CD14-positive monocyte (primary cell): Measurements from ENCODE around the gene GTPBP4. TPM values are rescaled to one million over a fixed set of nuclear protein-coding genes. Genes with fewer than 3 reads are reported as not detected.
A peak's percentile ranks its signal among the peaks of the same experiment; 100 is the strongest.

ENCODE experiments used
- DNase-seq, 3 donors: peaks; one replicate each; pipeline ENCODE4 v3.0.0-alpha.2; 2011 to 2022
- H2AFZ ChIP-seq: 2 replicates; pipeline ENCODE4 v1.6.0; 2012; ENCODE audit warnings: mild to moderate bottlenecking, low read depth, low read length, inconsistent platforms; ENCODE audit not compliant: insufficient read depth, poor library complexity, severe bottlenecking
- H3K27ac ChIP-seq, 2 donors: 1 replicate in 1 of 2; 2 replicates in 1 of 2; pipeline ENCODE4 v1.5.1; 2012 to 2013; ENCODE audit warnings: low read length in 2 of 2, control low read depth in 1 of 2, inconsistent platforms in 1 of 2, low read depth in 1 of 2, mild to moderate bottlenecking in 1 of 2
- H3K27me3 ChIP-seq, 2 donors: one replicate each; pipeline versions ENCODE4 v1.6.0 to v1.6.1; 2011 to 2013; ENCODE audit warnings: low read length in 2 of 2; ENCODE audit not compliant: control insufficient read depth in 2 of 2, insufficient read depth in 2 of 2
- H3K36me3 ChIP-seq, 2 donors: replicated peaks in 1 of 2; 1 replicate in 1 of 2; 2 replicates in 1 of 2; pipeline versions ENCODE4 v1.5.1 to v1.6.1; 2012 to 2013; ENCODE audit warnings: low read length in 2 of 2, control low read depth in 1 of 2, inconsistent platforms in 1 of 2, mild to moderate bottlenecking in 1 of 2; ENCODE audit not compliant: insufficient read depth in 2 of 2, control insufficient read depth in 1 of 2
- H3K4me1 ChIP-seq, 2 donors: 1 replicate in 1 of 2; 2 replicates in 1 of 2; pipeline versions ENCODE4 v1.5.1 to v1.6.1; 2012 to 2013; ENCODE audit warnings: low read length in 2 of 2, control low read depth in 1 of 2, inconsistent platforms in 1 of 2, mild to moderate bottlenecking in 1 of 2, moderate library complexity in 1 of 2; ENCODE audit not compliant: insufficient read depth in 2 of 2, control insufficient read depth in 1 of 2
- H3K4me2 ChIP-seq: replicated peaks from 2 replicates; pipeline ENCODE3; 2012; ENCODE audit warnings: low read length, moderate library complexity, mild to moderate bottlenecking; ENCODE audit not compliant: poor library complexity, severe bottlenecking; ENCODE audit errors: extremely low read depth
- H3K4me3 ChIP-seq, 3 experiments: fragments of 200-600 bp in 1 of 3; sonication (generic) in 1 of 3; replicated peaks in 1 of 3; 1 replicate in 2 of 3; 2 replicates in 1 of 3; pipeline ENCODE4 v1.5.1; 2011 to 2013; ENCODE audit warnings: low read length in 3 of 3, mild to moderate bottlenecking in 3 of 3, control low read depth in 2 of 3, low read depth in 2 of 3, inconsistent platforms in 1 of 3, moderate library complexity in 1 of 3
- H3K79me2 ChIP-seq: 2 replicates; pipeline ENCODE4 v1.6.0; 2012; ENCODE audit warnings: mild to moderate bottlenecking, control low read depth, inconsistent platforms, low read length, moderate library complexity; ENCODE audit not compliant: insufficient read depth
- H3K9ac ChIP-seq: 2 replicates; pipeline ENCODE4 v1.6.0; 2017; ENCODE audit warnings: low read length, mild to moderate bottlenecking; ENCODE audit not compliant: insufficient read depth, poor library complexity, severe bottlenecking
- H3K9me3 ChIP-seq, 2 donors: replicated peaks in 1 of 2; 1 replicate in 1 of 2; 2 replicates in 1 of 2; pipeline versions ENCODE4 v1.5.1 to v1.6.1; 2012 to 2013; ENCODE audit warnings: low read length in 2 of 2, control low read depth in 1 of 2; ENCODE audit not compliant: control insufficient read depth in 1 of 2, insufficient read depth in 1 of 2
- H4K20me1 ChIP-seq: 2 replicates; pipeline ENCODE4 v1.6.0; 2012; ENCODE audit warnings: mild to moderate bottlenecking, low read length, control low read depth, moderate library complexity; ENCODE audit not compliant: insufficient read depth
- H3K27ac Mint-ChIP-seq, 7 donors: one replicate each; pipeline ENCODE4 v1.8.0; 2020; ENCODE audit warnings: mild to moderate bottlenecking in 7 of 7, mixed read lengths in 7 of 7, moderate library complexity in 6 of 7, inconsistent platforms in 2 of 7
- H3K27me3 Mint-ChIP-seq, 3 donors: one replicate each; pipeline ENCODE4 v1.8.0; 2021 to 2022; ENCODE audit warnings: low read depth in 3 of 3, mild to moderate bottlenecking in 3 of 3, mixed read lengths in 3 of 3, moderate library complexity in 3 of 3, inconsistent platforms in 1 of 3
- H3K36me3 Mint-ChIP-seq, 2 donors: one replicate each; pipeline ENCODE4 v1.8.0; 2020; ENCODE audit warnings: mixed read lengths in 2 of 2, inconsistent platforms in 1 of 2, mild to moderate bottlenecking in 1 of 2
- H3K4me1 Mint-ChIP-seq: one replicate; pipeline ENCODE4 v1.8.0; 2020; ENCODE audit warnings: mild to moderate bottlenecking, mixed read lengths
- H3K4me3 Mint-ChIP-seq, 2 donors: one replicate each; pipeline ENCODE4 v1.8.0; 2020; ENCODE audit warnings: mild to moderate bottlenecking in 2 of 2, mixed read lengths in 2 of 2, moderate library complexity in 1 of 2
- H3K9me3 Mint-ChIP-seq, 7 donors: one replicate each; pipeline ENCODE4 v1.8.0; 2020 to 2022; ENCODE audit warnings: mixed read lengths in 7 of 7, mild to moderate bottlenecking in 6 of 7, moderate library complexity in 6 of 7, inconsistent platforms in 2 of 7
- CTCF ChIP-seq: fragments of 200-600 bp; IDR thresholded peaks from one replicate; pipeline ENCODE4 v1.8.0; 2022; ENCODE audit warnings: antibody characterized with exemption, mild to moderate bottlenecking
- WGBS: methylation state at CpG from one replicate; pipeline ENCODE4 v1.1.5; 2013; ENCODE audit warnings: missing lambda C conversion rate; ENCODE audit not compliant: insufficient coverage; 5-methylcytosine and 5-hydroxymethylcytosine counted together
- intact Hi-C, 2 donors: fragments of 100-400 bp; cut with micrococcal nuclease; formaldehyde crosslinking; loops; one replicate each; pipeline versions ENCODE4 v1.15.0 to v1.15.1; 2023
- polyA plus RNA-seq, 3 donors: library from polyadenylated mRNA; depleted of rRNA in 1 of 3; unstranded in 2 of 3; stranded (reverse) in 1 of 3; fragments of 300-500 nt in 2 of 3; fragments of >200 nt in 1 of 3; fragmentation: Illumina TruSeq in 2 of 3; gene quantifications; 1 replicate in 2 of 3; 2 replicates in 1 of 3; pipeline ENCODE4 v1.2.3, GENCODE V29; 2012 to 2021

GTPBP4 gene
- polyA plus RNA-seq, 3 donors, result 9.9 to 16.1 (median 12.2) TPM

DNA sequence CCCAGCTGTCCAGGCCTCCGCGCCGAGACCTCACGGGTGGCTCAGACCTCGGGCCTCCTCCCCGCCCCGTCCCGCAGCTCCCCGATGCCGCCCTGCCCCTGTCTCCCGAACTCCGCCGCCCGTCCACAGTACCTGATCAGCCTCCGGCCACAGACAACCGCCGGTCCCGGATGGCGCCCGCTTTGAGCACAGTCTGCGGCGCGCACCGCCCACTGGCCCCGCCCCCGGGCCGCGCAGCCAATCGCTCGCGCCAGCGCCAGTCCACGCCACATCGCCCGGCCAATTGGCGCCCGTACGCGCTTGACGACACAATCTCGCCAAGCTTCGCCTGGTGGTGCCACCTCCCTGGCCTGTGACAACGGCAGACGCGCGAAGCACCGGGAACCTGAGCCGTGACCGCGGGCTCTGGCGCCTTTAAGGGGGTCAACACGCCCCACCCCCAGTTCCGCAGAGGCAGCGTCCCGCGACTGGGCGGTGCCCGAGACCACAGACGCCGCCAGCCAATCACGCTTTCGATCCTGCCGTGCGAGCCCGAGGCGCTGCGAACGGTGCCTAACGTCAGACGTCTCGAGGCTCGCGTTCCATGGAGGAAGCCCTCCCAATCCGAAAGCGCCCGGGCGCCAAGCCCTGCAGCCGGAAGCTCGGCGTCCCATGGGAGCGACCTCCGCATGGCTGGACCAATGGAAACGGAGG, 60.6 kb downstream of the GTPBP4 start, which contains the start of gene IDI1:
Gene IDI1 (minus strand): TSS at position 388 of the 693 bp plus-strand sequence. CDS start 116 bp downstream, at position 272.
- H3K27ac Mint-ChIP-seq, result peak within 1 kb of the TSS; percentile 98 to 100 (median 99)
- peak within 1 kb of the TSS; percentile 87 for H3K4me2 ChIP-seq
- no peak for TF ChIP-seq CTCF
- intact Hi-C loops, result loop anchor here in 1 of 2 donors (1.0 kb wide), 1 partner anchor 8 kb away; no protein-coding TSS in a partner anchor
- peaks cover 50% of the 10 kb centered on the region for H4K20me1 ChIP-seq
- H3K4me3 ChIP-seq, result peak within 1 kb of the TSS; percentile 77 to 94 (median 87)
- peaks cover 10 to 35% of the 10 kb centered on the region in 2 donors for H3K36me3 ChIP-seq
- under 1% methylated on average over 80 of the region's 83 CpGs for WGBS
- no peaks in the 10 kb centered on the region for H3K9me3 ChIP-seq
- H3K27me3 ChIP-seq, result no peaks in the 10 kb centered on the region
- H3K27me3 Mint-ChIP-seq, result no peaks in the 10 kb centered on the region
- no peaks in the 10 kb centered on the region for H3K9me3 Mint-ChIP-seq
- peak within 1 kb of the TSS; percentile 94 for H3K9ac ChIP-seq
- H3K36me3 Mint-ChIP-seq, result peaks cover 22 to 30% of the 10 kb centered on the region in 2 donors
- peaks cover 37 to 62% of the 10 kb centered on the region in 2 donors for H3K4me1 ChIP-seq
- peak within 1 kb of the TSS; percentile 98 to 100 for H3K27ac ChIP-seq
- peak within 1 kb of the TSS; percentile 55 for H2AFZ ChIP-seq
- DNase-seq, result peak; percentile 96 to 98 (median 96)
- H3K79me2 ChIP-seq, result peaks cover 84% of the 10 kb centered on the region
- peaks cover 54% of the 10 kb centered on the region for H3K4me1 Mint-ChIP-seq
- H3K4me3 Mint-ChIP-seq, result peak within 1 kb of the TSS; percentile 91 to 94

DNA sequence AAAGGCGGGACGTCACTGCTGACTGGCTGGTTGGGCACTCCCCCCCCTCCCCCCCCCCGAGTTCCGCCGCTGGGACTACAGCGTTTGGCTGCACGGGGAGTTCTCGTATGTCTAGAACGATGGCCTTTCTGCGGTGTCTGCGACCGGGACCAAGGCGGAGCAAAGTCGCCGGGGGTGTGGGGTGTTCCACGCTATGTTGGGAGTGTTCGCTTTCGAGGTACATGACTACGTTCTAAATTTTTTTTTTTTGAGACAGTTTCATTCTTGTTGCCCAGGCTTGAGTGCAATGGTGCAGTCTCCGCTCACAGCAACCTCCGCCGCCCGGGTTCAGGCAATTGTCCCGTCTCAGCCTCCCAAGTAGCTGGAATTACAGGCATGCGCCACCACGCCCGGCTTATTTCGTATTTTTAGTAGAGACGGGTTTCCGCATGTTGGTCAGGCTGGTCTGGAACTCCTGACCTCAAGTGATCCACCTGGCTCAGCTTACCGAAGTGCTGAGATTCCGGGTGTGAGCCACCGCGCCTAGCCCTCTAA, 61.3 kb downstream of the GTPBP4 start:
- peaks cover 25 to 32% of the 10 kb centered on the region in 2 donors for H3K36me3 Mint-ChIP-seq
- peak overlapping the region; percentile 98 to 100 (median 99) for H3K27ac Mint-ChIP-seq
- H3K4me3 Mint-ChIP-seq, result peak overlapping the region; percentile 91 to 94
- H4K20me1 ChIP-seq, result peaks cover 56% of the 10 kb centered on the region
- peaks cover 33 to 62% of the 10 kb centered on the region in 2 donors for H3K4me1 ChIP-seq
- no peaks in the 10 kb centered on the region for H3K9me3 Mint-ChIP-seq
- intact Hi-C loops, result loop anchor here in 1 of 2 donors (1.0 kb wide), 1 partner anchor 8 kb away; no protein-coding TSS in a partner anchor
- H2AFZ ChIP-seq, result peak overlapping the region; percentile 51
- peak overlapping the region; percentile 94 for H3K9ac ChIP-seq
- H3K27ac ChIP-seq, result peak overlapping the region; percentile 98 to 100
- H3K4me1 Mint-ChIP-seq, result peaks cover 53% of the 10 kb centered on the region
- TF ChIP-seq CTCF, result no peak
- H3K9me3 ChIP-seq, result no peaks in the 10 kb centered on the region
- WGBS, result under 1% methylated on average over 29 of the region's 34 CpGs
- H3K27me3 ChIP-seq, result no peaks in the 10 kb centered on the region
- H3K36me3 ChIP-seq, result peaks cover 10 to 41% of the 10 kb centered on the region in 2 donors
- H3K4me3 ChIP-seq, result peak overlapping the region; percentile 77 to 94 (median 87)
- peaks cover 85% of the 10 kb centered on the region for H3K79me2 ChIP-seq
- H3K27me3 Mint-ChIP-seq, result no peaks in the 10 kb centered on the region
- DNase-seq, result no peak
- peak overlapping the region; percentile 87 for H3K4me2 ChIP-seq
